Measurements from ENCODE around the gene SLC29A3.
"Not testable (repeated sequence)": the region's sequence is repeated elsewhere in the genome, so short reads cannot be mapped to it uniquely, and the experiment has no call there.

The SLC29A3 gene

DNA sequence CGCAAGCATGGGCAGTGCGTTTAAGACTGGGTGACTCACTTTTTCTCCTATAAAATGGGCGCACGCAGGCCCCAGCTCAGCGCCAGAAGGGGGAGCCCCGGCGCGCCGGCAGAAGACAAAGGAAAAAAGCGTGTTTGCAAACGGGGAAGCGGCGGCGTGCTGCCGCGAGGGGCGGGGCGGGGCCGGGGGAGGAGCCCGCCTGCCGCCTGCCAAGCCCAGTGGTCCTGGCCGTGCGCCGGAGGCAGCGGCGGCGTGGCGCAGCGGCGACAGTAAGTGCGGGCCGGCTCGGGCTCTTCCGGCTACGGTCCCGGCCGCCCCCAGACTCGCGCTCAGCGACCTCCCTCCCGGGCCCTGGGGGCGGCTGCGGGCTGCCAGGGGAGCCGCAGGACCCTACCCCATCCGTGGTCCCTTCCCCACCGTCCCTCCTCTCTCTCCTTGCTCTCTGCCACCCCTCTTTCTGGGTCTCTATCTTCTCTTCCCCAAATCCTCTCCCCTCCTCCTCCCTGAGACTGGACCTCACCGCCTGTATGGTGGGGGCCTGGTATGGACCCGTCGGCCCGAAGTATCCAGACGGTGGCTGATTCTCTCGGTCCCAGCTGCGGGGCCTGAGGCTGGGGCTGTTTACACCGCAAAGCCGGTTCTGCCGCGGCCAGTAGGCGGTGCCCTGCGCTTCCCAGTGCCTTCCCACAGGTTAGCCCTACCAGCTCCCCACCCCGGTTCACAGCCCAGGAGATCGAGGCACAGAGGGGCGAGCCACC is at the start of gene SLC29A3:
SLC29A3 (plus strand) TSS at position 218 of the 758 bp plus-strand sequence; CDS start at position 269, 51 bp downstream.
- peak; percentile 97 for DNase-seq (ENCODE audit: low spot score)

DNA sequence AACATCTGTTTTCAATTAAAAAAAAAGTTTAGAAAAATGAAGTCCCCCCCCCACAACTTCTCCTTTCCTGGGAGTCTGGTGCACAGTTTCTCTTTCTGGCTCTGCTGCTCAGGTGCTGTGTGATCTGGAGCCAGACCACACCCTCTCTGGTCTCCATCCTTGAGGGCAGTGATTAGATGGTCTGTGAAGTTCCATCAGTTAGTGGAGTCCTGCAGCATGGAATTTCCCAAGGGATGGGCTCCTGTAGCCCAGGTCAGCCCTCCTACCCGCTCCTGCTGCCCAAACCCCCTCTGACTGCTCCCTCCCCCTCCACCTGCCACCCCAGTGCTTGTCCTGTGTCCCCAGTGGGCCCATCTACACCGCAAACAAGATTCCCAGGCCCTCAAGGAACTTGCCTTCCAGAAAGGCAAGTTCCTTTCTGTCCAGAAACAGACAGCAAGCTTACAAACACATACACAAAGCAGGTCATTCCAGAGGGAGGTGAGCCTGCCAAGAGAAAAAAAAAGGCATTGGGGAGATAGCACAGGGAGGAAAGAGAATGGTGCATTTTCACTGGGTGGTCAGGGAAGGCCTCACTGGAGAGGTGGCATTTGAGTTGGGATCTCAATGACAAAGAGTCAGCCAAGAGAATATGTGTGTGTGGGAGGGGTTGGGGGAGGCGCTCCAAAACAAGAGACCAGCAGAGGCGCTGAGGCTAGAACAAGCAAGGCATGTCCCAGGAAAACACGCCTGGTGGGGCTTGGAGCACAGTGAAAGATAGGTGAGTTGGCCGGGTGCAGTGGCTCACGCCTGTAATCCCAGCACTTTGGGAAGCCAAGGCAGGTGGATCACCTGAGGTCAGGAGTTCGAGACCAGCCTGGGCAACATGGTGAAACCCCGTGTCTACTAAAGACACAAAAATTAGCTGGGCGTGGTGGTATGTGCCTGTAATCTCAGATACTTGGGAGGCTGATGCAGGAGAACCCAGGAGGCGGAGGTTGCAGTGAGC is 49.5 kb upstream of the SLC29A3 start:
- no peak for DNase-seq (ENCODE audit: low spot score)

DNA sequence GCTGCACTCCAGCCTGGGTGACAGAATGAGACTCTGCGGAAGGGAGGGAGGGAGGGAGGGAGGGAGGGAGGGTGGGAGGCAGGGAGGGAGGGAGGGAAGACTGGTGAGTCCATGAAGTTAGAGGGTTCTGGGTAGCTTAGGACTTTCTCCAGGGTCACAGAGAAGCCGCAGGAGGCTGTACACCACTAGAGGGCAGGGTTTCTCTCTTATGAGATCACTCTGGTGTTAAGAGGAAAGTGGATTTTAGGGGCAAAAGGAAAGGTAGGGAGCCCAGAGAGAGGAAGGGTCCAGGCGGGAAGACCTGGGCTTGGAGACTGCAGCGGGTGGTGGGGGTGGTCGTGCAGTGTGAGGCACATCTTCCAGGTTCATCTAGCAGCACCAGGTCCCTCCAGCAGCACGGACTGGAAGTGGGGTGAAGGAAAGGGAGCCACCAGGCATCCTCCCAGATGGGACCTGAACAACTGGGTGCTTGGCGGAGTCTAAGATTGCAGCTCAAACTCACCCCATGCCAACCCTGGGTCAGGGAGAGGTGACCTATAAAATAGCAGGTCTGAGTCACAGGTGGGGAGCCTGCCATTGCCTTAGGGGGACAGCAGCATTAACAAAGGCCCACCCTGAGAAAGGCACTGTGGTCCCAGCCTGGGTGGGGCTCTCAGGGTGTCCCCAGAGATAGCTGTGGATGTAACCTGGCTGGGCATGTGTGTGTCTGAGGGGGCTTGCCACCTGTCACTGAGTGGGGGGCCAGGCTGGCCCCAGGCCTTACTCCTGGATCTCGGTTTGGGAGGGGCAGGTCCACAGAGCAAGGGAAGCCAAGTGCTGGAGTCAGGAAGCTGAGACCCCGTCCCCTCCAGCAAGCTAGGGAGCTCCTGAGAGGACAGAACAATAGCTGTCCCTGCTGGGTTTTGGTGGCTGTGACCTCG is 48.5 kb upstream of the SLC29A3 start:
- DNase-seq (ENCODE audit: low spot score), result peak; percentile 86

DNA sequence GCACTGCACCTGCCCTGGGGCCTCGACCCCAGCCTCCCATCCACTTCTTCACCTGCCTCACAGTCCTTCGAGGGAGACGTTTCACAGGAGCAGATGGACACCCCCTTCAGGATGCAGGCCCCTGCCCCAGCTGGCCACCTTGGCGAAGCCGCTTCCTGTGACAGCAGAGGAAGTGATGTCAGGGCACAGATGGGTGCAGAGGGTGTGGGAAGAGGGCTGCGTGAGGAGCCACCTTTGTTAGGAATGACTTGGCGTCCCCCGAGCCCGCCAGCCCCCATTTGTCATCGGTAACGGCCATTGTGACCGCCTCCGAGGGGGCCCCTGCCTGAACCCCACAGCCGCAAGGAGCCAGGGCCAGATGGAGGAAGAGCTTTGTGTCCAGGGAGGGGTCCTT is 47.4 kb upstream of the SLC29A3 start:
- DNase-seq (ENCODE audit: low spot score), result no peak

DNA sequence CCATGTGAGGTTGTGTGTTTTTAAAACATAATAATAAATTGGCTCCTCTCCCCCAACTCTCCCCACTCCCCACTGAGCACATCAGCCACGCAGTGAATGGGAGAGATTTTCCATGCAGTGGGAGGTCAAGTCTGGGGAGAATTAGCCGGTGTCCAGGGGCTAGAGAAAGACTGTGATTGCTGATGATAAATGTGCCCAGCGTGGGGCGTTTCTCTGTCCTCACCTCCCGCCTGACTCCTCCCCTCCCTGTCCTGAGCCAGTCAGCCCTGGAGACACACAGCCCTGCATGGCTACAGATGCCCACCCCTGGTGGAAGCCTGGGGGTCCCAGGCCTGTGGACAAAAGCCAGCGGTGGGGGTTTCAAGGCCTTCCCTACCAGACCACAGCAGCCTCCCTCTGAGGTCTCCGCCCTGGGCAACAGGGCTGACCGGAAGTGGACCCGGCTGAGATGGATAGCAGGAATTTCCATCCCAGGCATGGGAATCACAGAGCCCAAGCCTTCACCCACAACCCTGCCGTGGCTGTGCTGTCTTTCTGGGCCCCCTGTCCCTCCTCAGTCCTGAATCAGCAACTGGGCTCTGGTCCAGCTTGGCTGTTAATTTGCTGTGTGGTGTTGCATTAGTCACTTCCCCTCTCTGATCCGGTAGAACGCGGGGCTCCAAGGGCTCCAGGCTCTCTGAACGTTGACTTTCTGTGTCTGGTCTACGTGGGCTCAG is 46.8 kb upstream of the SLC29A3 start:
- peak; percentile 75 for DNase-seq (ENCODE audit: low spot score)

DNA sequence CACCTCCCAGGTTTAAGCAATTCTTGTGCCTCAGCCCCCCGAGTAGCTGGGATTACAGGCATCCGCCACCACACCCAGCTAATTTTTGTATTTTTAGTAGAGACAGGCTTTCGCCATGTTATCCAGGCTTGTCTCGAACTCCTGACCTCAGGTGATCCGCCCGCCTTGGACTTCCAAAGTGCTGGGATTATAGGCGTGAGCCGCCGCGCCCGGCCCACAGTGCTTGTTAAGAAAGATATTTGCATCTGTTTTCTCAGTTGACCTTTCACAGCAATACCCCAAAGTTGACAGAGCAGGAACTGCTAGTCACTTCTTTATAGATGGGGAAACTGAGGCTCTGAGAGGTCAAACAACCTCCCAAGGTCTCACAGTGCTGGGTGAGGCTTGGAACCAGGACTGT is 46.1 kb upstream of the SLC29A3 start:
- DNase-seq (ENCODE audit: low spot score), result not testable (repeated sequence)

DNA sequence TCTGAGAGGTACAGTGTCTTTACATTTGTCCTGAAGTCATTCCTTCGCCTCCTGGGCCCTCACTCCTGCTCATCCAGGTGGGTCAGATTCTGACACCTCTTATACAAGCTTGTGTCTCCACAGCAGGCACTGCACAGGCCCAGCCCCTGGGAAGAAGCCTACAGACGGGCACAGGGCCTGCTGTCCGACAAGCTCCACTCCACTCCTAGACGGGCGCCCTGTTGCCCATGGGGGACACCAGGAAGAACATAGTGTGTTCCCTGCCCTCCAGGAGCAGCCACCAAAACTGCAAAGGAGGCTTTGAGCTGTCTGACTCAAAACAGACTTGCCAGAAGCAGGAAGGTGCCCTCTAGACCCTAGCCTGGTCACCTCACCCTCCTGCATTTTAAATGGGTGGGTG is 45.6 kb upstream of the SLC29A3 start:
- DNase-seq (ENCODE audit: low spot score), result no peak

DNA sequence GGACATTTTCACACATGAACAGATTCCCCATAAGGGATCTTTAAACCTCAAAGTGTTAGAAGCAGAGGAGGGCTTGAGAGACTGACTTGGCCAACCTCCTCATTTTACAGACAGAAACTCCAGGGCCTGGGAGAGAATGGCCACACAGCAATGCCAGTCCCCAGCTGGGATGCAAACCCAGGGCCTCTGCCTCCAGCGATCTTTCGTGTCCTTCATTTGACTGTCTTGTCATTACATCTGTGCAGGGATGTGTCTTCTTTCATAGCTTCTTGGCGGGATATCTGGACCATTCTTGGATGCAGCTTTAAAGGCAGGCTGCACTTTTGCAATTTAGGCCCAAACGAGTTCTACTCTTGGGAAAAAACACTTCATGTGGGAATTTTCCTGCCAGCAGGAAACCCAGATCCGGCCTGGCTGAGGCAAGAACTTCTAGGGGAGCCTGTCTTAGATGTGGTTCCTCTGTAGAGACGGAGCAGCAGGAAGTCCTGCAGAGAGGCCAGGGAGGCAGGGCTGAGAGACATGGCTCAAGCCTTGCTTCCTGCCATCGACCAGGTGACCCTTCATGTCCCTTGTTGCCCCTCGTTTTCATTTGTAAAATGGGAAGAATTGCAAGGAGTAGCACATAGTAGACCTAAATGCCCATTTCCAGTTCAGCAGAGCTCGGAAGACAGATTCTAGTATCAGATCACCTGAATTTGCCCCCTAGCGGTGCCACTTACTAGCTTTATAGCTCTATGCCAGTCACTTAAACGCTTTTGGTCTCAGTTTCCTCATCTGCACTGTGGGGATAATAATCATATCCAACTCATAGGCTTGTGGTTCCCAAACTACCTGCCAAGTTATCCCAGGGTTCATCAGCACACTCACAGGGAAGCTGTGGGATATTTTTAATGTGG is 43.9 kb upstream of the SLC29A3 start:
- no peak for DNase-seq (ENCODE audit: low spot score)

DNA sequence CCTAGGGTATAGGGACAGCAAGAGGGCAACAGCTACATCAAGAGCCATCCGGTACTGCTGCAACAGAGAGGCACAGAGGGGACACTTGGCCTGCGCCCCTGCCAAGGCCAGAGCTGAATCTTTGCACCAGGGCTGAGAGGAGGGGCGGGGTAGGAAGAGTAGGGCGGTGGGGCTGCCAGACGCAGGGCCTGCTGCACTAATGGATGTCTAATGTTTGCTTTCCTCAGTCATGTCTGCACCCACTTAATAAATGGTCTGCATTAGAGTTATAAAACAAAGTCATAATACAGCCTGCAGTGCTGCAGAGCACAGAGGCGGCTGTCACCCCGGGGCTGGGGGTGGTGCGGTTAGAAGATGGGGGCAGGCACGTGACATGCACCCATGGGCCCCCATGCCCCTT is 42.2 kb upstream of the SLC29A3 start:
- no peak for DNase-seq (ENCODE audit: low spot score)

DNA sequence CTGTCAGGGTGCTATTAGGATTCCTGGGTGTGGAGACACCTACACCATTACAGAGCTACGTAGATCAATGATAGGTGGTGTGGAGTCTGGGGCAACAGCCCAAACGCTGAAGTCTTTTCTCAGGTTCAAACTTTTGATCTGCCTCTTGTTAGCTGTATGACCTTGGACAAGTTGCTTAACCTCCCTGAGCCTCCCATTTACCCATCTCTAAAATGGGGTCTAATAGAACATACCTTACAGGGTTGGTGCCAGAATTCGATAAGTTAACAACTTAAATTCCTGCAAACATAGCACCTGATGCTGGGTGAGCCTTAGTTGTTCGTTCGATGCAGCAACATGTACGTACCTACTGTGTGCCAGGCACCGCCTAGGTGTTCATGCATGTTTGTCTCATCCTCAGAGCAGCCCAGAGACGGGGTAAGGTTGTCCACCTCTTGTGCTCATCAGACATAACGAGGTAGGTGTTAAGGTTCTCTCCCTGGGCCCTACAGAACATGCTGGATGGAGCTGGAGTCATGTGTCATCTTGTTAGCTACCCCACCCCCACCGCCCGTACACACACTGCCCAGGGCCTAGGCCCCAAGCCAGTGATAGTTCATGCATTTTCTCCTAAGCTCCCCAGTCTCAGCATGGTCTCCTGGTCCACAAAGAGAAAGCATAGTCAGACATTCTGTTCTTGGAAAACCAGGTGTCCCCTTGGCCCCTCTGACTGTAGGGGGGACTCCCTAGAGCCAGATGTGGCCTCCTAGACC is 41.0 kb upstream of the SLC29A3 start:
- DNase-seq (ENCODE audit: low spot score), result no peak

DNA sequence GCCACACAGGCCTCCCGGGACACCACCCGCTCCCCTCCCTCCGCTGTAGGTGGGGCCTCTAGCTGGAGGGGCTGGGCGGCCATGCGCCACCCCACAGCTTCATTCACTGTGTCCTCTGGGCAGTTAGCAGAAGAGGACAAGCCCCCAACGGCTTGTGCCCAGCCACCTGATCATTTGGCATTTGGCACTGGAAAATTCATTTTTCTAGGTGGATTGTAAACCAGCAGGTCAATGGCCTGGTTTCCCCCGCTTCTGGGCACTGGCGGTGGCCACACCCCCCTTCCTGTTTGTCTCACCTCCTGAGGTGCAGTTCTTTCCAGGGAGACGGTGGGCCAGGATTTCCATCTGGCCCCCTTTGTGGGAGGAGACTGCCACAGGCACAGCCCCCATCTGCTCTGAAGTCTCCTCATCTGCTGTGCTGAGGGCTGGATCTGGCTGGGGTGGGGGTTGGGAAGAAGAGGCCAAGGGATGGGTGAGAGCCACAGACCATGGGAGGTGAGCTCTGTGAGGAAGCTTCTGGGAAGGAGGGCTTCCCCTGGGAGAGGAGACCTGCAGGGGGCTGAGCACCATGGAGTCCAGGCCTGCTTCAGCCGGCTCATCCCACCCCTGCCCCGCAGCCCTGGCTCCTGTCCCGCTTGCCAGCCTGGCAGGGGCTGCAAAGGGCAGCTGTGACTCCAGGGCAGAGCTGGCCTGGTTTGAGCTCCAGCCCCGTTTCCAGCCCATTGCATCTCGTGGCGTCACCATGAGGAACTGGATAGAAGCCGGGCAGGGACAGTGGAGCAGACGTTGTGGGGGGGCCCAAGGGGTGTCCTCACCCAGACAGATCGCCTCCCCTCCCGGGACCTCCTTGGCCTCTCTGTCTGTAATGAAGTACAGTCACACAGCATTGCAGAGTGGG is 40.1 kb upstream of the SLC29A3 start:
- no peak for DNase-seq (ENCODE audit: low spot score)

DNA sequence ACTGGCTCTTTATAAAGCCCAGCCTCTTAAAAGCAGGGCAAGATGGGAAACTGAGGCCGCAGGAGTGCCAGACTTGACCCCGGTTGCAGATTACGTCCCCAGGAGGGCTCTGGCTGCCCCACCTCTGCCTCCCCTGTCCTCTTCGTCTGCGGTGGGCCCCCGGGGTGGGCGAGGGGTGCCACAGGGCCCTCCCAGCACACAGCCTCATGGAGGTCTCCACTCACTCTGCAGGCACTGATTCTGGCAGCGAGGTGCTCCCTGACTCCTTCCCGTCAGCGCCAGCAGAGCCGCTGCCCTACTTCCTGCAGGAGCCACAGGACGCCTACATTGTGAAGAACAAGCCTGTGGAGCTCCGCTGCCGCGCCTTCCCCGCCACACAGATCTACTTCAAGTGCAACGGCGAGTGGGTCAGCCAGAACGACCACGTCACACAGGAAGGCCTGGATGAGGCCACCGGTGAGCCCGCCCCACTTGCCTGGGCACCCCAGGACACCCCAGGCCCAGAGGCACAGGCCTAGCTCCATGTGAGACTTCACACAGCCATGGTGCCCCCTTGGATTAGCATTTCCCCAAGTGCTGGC is 39.4 kb upstream of the SLC29A3 start:
- DNase-seq (ENCODE audit: low spot score), result no peak

DNA sequence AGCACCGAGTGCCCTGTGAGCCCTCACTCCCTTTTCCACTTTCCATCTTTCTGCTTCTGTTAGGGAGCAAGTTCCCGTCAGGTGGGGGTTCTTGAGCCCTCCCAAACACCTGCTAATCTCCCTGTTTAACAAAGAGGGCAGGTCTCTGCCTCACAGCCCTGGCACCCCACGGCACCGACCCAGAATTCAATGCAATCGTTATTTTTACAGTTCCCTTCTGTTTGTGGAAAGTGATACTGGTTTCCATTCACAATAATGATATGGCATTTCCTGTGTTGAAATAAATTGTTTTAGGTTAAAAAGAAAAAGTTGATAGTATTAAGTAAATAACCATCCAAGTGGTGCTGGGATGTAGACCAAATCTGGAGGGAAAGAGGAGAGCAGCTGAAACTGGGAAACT is 38.8 kb upstream of the SLC29A3 start:
- no peak for DNase-seq (ENCODE audit: low spot score)

DNA sequence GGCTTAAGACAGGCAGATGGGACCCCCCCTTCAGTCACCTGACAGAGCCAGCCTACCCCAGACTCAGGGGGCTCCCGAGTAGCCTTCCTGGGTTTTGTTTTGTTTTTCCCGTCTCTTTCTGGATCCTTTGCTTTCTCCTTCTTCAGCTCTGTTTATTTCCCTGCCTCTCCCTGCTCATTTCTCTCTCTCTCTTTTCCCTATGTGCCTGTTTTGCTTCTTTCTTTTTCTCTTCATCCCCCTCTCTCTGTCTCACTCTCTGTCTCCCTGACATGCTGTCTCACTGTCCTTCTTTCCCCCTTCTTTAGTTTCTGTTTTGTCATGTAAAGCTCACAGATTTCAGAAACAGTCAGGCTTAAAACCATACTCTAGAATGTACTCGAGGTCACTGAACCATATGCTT is 38.2 kb upstream of the SLC29A3 start:
- DNase-seq (ENCODE audit: low spot score), result no peak

DNA sequence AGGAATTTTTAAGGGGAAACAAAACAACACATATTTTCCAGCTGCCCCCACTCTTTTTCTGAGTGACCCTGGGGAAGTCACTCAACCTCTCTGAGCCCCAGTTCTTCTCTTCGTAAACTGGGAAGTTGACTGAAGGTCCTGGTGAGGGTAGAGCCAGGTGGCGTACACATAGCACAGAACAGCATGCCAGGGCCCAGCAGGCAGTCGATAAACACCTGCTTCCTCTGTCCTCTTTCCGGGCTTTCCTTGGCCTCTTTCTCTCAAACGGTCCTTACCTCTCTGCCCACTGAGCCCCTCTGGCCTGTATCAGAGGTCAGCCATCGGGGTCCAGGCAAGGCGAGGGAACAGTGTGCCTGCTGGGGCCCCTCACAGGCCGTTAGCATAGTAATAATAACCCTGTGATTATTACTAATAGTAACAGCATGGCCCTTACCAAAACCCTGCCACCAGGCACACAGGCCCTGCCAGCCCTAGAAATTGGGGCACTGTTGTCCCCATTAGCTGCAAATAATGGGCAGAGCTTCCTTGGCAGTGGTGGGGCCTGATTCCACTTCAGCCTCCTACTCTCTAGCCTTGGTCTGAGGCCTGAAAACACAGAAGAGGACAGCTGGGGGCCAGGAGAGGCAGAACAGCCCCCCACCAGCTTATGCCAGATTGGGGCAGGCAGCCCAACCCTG is 37.3 kb upstream of the SLC29A3 start:
- DNase-seq (ENCODE audit: low spot score), result no peak

DNA sequence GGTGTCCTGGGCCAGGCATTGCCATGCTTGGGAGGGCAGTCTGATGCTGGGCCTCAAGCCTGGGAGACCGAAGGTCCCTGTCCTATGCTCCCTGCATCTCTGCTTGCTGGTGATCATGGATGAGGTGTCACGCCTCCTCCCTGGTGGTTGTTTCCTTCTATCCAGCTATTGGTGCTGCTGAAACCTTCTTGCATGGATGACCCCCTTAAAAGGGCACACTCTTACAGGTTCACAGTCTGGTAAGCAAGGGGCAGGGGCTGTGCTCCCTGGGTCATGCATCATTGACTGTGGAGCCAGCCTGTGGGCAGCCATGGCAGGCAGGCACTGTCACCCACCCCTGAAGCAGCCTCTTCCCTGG is 36.8 kb upstream of the SLC29A3 start:
- DNase-seq (ENCODE audit: low spot score), result no peak

DNA sequence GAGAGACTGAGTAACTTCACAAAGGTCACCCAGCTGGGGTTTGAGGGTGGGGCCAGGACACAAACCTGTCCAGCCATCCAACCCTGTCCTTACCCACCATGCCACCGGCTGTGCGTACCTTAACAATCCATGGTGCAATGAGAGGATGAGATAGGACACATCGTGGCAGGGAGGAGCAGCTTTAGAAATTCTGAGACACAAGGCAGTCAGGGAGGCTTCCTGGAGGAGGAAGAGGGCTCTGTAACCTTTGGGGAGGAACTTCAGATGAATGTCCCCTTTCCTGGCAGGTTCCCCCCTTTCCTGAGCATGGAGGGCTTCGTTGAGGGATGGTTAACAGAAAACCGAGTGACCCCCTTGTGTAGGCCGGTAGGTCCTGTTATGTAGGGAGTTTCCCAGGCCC is 35.6 kb upstream of the SLC29A3 start:
- no peak for DNase-seq (ENCODE audit: low spot score)

DNA sequence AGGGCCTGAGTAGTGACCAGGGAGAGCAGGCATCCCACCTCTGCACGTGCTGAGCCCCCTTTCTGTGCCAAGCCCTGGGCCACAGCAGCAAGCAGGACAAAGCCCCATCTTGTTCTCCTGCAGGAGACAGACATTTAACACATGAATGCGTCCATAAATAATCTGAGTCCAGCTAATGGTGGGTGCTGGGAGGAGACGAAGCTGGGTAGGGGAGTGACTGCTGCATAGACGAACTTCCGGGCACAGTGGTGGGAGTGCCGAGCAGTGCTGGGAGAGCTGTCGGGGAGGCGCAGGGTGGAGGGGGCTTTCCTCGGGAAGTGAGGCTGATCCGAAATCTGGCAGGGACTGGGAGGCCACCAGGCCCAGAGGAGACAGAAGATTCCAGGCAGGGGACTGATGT is 35.2 kb upstream of the SLC29A3 start:
- no peak for DNase-seq (ENCODE audit: low spot score)
